K562 (cell line): ENCODE results near the gene SLC35A2. TPM values are rescaled to one million over a fixed set of nuclear protein-coding genes. Genes with fewer than 3 reads are reported as not detected.

Experiments used
- ARID1B ChIP-seq: fragments of 450-650 bp; IDR thresholded peaks from 2 replicates; pipeline ENCODE4 v1.6.1; 2016; ENCODE audit warnings: antibody characterized with exemption, mild to moderate bottlenecking, inconsistent platforms
- BRF1 ChIP-seq: IDR thresholded peaks from 3 replicates; pipeline ENCODE4 v1.6.1; 2011; ENCODE audit warnings: borderline replicate concordance, mild to moderate bottlenecking; ENCODE audit not compliant: insufficient read length; ENCODE audit errors: extremely low read depth
- ESRRA ChIP-seq: fragments of 450-650 bp; IDR thresholded peaks from 2 replicates; pipeline ENCODE4 v1.6.1; 2014; ENCODE audit warnings: low read depth, mild to moderate bottlenecking, moderate library complexity, borderline replicate concordance
- ETV6 ChIP-seq, 3 experiments: fragments of 150-350 bp in 1 of 3; sonication (generic) in 1 of 3; formaldehyde crosslinking in 1 of 3; IDR thresholded peaks; 2 replicates each; pipeline versions ENCODE4 v1.6.1 to v1.8.0; 2014 to 2022; ENCODE audit warnings: borderline replicate concordance in 2 of 3, low read depth in 2 of 3, antibody characterized with exemption in 1 of 3, low read length in 1 of 3, mild to moderate bottlenecking in 1 of 3, missing genetic modification reagents in 1 of 3
- GATA2 ChIP-seq: sonication (generic); formaldehyde crosslinking; IDR thresholded peaks from 2 replicates; pipeline ENCODE4 v1.4.0; 2020; ENCODE audit warnings: mild to moderate bottlenecking, missing genetic modification reagents
- HDAC1 ChIP-seq, 2 experiments: fragments of 450-650 bp; IDR thresholded peaks; 2 replicates each; pipeline ENCODE4 v1.6.1; 2016 to 2017; ENCODE audit warnings: inconsistent platforms in 1 of 2, mild to moderate bottlenecking in 1 of 2, moderate library complexity in 1 of 2
- MAFG ChIP-seq: fragments of 450-650 bp; conservative IDR thresholded peaks from 2 replicates; pipeline ENCODE4 v1.6.1; 2016; ENCODE audit warnings: missing genetic modification characterization, missing compliant biosample characterization
- MAZ ChIP-seq, 2 experiments: fragments of 450-650 bp in 1 of 2; sonication (generic) in 1 of 2; formaldehyde crosslinking; IDR thresholded peaks in 1 of 2; conservative IDR thresholded peaks in 1 of 2; 2 replicates each; pipeline versions ENCODE4 v1.4.0 to v1.5.0; 2020; ENCODE audit warnings: mild to moderate bottlenecking in 1 of 2, missing genetic modification reagents in 1 of 2
- MCM3 ChIP-seq: fragments of 450-650 bp; IDR thresholded peaks from 2 replicates; pipeline ENCODE4 v1.6.1; 2016
- NCOR1 ChIP-seq: fragments of 450-650 bp; IDR thresholded peaks from 2 replicates; pipeline ENCODE4 v1.6.1; 2016; ENCODE audit warnings: mild to moderate bottlenecking, moderate library complexity
- PHB ChIP-seq: fragments of 250-450 bp; sonication (Bioruptor Pico); IDR thresholded peaks from 2 replicates; pipeline ENCODE4 v1.5.0; 2021
- SIN3A ChIP-seq, 2 experiments: fragments of 150-350 bp in 1 of 2; IDR thresholded peaks; 2 replicates each; pipeline ENCODE4 v1.6.1; 2011 to 2016; ENCODE audit warnings: borderline replicate concordance in 2 of 2, low read depth in 2 of 2, low read length in 2 of 2, mild to moderate bottlenecking in 2 of 2, moderate library complexity in 2 of 2; ENCODE audit not compliant: control insufficient read depth in 1 of 2
- SRSF9 ChIP-seq: fragments of 200-400 bp; formaldehyde crosslinking; IDR thresholded peaks from 2 replicates; pipeline ENCODE4 v1.6.1; 2017; ENCODE audit warnings: low read depth, low read length, borderline replicate concordance
- ZBTB8A ChIP-seq: fragments of 450-650 bp; IDR thresholded peaks from 2 replicates; pipeline ENCODE4 v1.6.1; 2018; ENCODE audit warnings: mild to moderate bottlenecking, moderate library complexity; ENCODE audit not compliant: partially characterized antibody
- ZNF589 ChIP-seq: fragments of 200-800 bp; sonication (Bioruptor generic); IDR thresholded peaks from 2 replicates; pipeline ENCODE4 v1.6.1; 2016; ENCODE audit warnings: low read depth, missing genetic modification characterization, missing compliant biosample characterization
- polyA plus RNA-seq, 8 experiments: library from polyadenylated mRNA; depleted of rRNA in 4 of 8; stranded (reverse) in 5 of 8; unstranded in 3 of 8; fragments of >200 nt; fragmentation: Nextera tagmentation in 2 of 8; fragmentation: Illumina TruSeq in 1 of 8; extraction: Ambion mirVana in 2 of 8; extraction: Trizol in 1 of 8; gene quantifications; 2 replicates each; pipeline versions ENCODE4 v1.2.1 to v1.2.3, GENCODE V29; 2011 to 2014; ENCODE audit warnings: inconsistent platforms in 1 of 8, missing spikeins in 1 of 8
- total RNA-seq, 7 experiments: library from RNA; depleted of rRNA in 6 of 7; stranded (reverse); fragments of >200 nt in 6 of 7; fragmentation: Illumina TruSeq in 2 of 7; extraction: Trizol in 2 of 7; gene quantifications; 2 replicates each; pipeline versions ENCODE4 v1.2.1 to v1.2.3, GENCODE V29; 2011 to 2021; ENCODE audit warnings: low replicate concordance in 1 of 7
- TF ChIP-seq, protein P1 (sequence below): fragments of 450-650 bp; formaldehyde crosslinking; IDR thresholded peaks from 2 replicates; pipeline ENCODE4 v1.4.0; 2020; ENCODE audit warnings: mild to moderate bottlenecking, moderate library complexity
- TF ChIP-seq, protein P2 (sequence below), 2 experiments: fragments of 250-450 bp in 1 of 2; fragments of 450-650 bp in 1 of 2; sonication (Bioruptor Pico) in 1 of 2; IDR thresholded peaks; 2 replicates each; pipeline versions ENCODE4 v1.6.1 to v1.8.0; 2016 to 2021; ENCODE audit warnings: mild to moderate bottlenecking in 2 of 2, moderate library complexity in 2 of 2, missing compliant biosample characterization in 1 of 2, missing genetic modification characterization in 1 of 2
- TF ChIP-seq, protein P3 (sequence below): IDR thresholded peaks from 2 replicates; pipeline ENCODE4 v1.6.1; 2011; ENCODE audit warnings: borderline replicate concordance, low read depth, mild to moderate bottlenecking, moderate library complexity, low read length; ENCODE audit not compliant: insufficient read depth, poor library complexity, severe bottlenecking
- TF ChIP-seq, protein P4 (sequence below): fragments of 450-650 bp; formaldehyde crosslinking; IDR thresholded peaks from 2 replicates; pipeline ENCODE4 v1.4.0; 2020; ENCODE audit warnings: mild to moderate bottlenecking, moderate library complexity
- TF ChIP-seq, protein P5 (sequence below): fragments of 250-450 bp; sonication (Bioruptor Pico); IDR thresholded peaks from 2 replicates; pipeline ENCODE4 v1.9.0; 2021; ENCODE audit warnings: mild to moderate bottlenecking

SLC35A2 gene
- total and polyA plus RNA-seq, 9 of the 15 experiments (the other 6 are each of a cell fraction or from before 2014, with no cell fraction given), result 3.3 to 38.9 (median 20.0) TPM

DNA sequence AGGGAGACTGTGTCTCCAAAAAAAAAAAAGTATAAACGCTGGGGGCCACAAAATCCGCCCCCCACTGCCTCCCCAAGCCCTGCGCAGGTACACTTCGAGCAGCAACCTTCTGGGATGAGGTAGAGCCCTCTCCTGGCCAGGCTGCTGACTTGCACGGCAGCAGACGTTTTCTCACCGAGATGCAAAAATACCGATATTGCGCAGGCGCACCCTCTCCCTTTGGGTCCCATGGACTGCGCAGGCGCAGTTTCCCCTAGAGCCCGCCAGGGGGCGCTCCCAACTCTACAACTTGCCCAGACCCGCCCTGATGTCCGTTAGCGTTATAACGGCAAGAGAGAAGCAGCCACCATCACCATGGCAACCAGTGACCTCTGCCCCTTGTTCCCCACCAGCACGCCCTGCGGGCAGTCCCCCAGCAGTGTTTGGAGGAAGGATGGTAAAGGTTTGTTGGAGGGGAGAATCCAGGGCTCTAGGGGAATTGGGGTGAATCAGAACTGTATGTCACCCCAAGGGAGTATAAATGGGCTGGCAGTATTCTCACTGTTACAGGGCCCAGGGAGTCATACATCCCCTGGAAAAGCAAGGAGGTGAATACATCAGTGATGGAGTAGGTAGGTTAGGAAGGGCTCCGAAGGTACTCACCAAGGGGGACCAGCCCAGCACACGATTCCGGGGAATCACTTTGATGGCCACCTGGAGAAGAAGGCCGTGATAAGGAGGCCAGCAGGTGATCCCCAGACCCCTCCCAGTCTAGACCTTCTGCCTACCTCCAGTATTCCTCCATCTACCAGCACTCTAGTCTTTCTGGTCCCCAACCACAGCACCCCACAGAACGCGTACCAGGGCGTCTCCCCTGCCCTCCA is 5.9 kb upstream of the SLC35A2 start (continued):
- TF ChIP-seq ZBTB8A, result no peak
- no peak for TF ChIP-seq SRSF9
- TF ChIP-seq ESRRA, result 0 out of 2 replicates have a peak, but pooled peaks have one; percentile 28
- TF ChIP-seq PHB (CRISPR knock-in tag), result no peak
- peak; percentile 62 to 88; a peak in 1 of 4 replicates for TF ChIP-seq SIN3A (IDR thresholded peaks at IDR 0.05; ENCODE audit: borderline replicate concordance in 2 of 2, control insufficient read depth in 1 of 2, low read depth in 2 of 2, low read length in 2 of 2)
- TF ChIP-seq NCOR1, result no peak
- TF ChIP-seq ETV6 (IDR thresholded peaks at IDR 0.05; ENCODE audit: borderline replicate concordance in 1 of 2, low read depth in 2 of 2, low read length in 1 of 2), result no peak
- TF ChIP-seq ETV6 (CRISPR knock-in tag; IDR thresholded peaks at IDR 0.05; ENCODE audit: borderline replicate concordance), result no peak
- no peak for TF ChIP-seq ARID1B
- TF ChIP-seq GATA2 (CRISPR knock-in tag), result no peak
- peak in 1 of 2 experiments; percentile 52; a peak in 2 of 4 replicates for TF ChIP-seq HDAC1 (IDR thresholded peaks at IDR 0.05)
- no peak for TF ChIP-seq BRF1
- TF ChIP-seq MAFG (tag), result no peak
- TF ChIP-seq, protein P1, sequence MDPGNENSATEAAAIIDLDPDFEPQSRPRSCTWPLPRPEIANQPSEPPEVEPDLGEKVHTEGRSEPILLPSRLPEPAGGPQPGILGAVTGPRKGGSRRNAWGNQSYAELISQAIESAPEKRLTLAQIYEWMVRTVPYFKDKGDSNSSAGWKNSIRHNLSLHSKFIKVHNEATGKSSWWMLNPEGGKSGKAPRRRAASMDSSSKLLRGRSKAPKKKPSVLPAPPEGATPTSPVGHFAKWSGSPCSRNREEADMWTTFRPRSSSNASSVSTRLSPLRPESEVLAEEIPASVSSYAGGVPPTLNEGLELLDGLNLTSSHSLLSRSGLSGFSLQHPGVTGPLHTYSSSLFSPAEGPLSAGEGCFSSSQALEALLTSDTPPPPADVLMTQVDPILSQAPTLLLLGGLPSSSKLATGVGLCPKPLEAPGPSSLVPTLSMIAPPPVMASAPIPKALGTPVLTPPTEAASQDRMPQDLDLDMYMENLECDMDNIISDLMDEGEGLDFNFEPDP (CRISPR knock-in tag), result no peak
- TF ChIP-seq MAZ (CRISPR knock-in tag; conservative IDR thresholded peaks at IDR 0.05 in 1 of 2, IDR thresholded peaks at IDR 0.05 in 1 of 2), result peak in 1 of 2 experiments; percentile 43; a peak in 1 of 4 replicates
- TF ChIP-seq, protein P2, sequence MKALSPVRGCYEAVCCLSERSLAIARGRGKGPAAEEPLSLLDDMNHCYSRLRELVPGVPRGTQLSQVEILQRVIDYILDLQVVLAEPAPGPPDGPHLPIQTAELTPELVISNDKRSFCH (CRISPR knock-in tag; IDR thresholded peaks at IDR 0.05), result no peak
- TF ChIP-seq, protein P2 (tag; IDR thresholded peaks at IDR 0.05), result 0 out of 2 replicates have a peak, but pooled peaks have one; percentile 17
- TF ChIP-seq, protein P3, sequence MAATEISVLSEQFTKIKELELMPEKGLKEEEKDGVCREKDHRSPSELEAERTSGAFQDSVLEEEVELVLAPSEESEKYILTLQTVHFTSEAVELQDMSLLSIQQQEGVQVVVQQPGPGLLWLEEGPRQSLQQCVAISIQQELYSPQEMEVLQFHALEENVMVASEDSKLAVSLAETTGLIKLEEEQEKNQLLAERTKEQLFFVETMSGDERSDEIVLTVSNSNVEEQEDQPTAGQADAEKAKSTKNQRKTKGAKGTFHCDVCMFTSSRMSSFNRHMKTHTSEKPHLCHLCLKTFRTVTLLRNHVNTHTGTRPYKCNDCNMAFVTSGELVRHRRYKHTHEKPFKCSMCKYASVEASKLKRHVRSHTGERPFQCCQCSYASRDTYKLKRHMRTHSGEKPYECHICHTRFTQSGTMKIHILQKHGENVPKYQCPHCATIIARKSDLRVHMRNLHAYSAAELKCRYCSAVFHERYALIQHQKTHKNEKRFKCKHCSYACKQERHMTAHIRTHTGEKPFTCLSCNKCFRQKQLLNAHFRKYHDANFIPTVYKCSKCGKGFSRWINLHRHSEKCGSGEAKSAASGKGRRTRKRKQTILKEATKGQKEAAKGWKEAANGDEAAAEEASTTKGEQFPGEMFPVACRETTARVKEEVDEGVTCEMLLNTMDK, result peak; percentile 98
- no peak for TF ChIP-seq ZNF589 (CRISPR knock-in tag)
- TF ChIP-seq, protein P4, sequence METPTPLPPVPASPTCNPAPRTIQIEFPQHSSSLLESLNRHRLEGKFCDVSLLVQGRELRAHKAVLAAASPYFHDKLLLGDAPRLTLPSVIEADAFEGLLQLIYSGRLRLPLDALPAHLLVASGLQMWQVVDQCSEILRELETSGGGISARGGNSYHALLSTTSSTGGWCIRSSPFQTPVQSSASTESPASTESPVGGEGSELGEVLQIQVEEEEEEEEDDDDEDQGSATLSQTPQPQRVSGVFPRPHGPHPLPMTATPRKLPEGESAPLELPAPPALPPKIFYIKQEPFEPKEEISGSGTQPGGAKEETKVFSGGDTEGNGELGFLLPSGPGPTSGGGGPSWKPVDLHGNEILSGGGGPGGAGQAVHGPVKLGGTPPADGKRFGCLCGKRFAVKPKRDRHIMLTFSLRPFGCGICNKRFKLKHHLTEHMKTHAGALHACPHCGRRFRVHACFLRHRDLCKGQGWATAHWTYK (CRISPR knock-in tag), result no peak
- TF ChIP-seq, protein P5, sequence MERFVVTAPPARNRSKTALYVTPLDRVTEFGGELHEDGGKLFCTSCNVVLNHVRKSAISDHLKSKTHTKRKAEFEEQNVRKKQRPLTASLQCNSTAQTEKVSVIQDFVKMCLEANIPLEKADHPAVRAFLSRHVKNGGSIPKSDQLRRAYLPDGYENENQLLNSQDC, result no peak
- TF ChIP-seq MCM3, result no peak
